ENCODE measurements around the gene EYA3.
"Not testable (repeated sequence)": the region's sequence is repeated elsewhere in the genome, so short reads cannot be mapped to it uniquely, and the experiment has no call there.

Gene EYA3

DNA sequence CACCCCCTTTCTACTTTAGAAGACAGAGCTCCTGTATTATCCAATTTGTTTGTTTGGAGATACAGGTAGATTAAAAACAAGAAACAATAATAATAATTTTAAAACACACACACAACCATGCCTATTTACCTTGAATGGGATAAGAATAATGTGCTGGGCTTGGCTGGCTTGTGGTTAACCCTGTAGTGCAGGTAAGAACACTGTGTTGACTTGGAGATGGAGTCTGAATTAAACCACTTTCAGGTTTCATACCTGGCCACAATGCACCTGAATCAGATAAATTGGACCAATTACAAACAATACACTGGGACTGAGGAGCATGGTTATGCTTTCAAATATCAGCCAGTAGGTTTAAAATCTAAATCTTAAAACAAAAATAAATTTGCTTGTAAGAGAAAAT is 60.8 kb downstream of the EYA3 start:
- no peak for DNase-seq (ENCODE audit: low spot score)

- DNase-seq (ENCODE audit: low spot score), result no peak
Measured at GRCh38 chr1:28027238-28027637, 61.2 kb downstream of the EYA3 start.

- no peak for DNase-seq (ENCODE audit: low spot score)
Measured at GRCh38 chr1:28026329-28026728, 62.1 kb downstream of the EYA3 start.

GRCh38 chr1:28021064-28021463 is 67.3 kb downstream of the EYA3 start:
- DNase-seq (ENCODE audit: low spot score), result no peak

DNA sequence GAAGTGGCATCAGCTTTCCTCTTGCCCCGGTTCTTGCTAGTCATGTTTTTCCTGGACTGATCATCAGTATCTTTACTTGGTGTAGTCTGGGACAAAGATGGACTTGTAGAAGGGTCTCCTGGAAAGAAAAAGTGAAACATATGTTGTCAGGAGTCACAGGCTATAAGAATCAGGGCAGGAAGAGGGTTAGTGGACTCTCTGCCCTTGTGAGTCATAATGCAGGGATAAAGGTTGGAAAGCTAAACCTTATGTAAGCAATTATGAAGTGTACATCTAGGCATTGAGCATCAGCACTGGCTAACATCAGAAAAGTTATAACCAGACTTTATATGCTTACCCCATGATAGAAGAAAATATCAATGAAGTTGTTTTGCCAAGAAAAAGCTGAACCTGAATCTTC is 77.4 kb downstream of the EYA3 start:
- no peak for DNase-seq (ENCODE audit: low spot score)

DNA sequence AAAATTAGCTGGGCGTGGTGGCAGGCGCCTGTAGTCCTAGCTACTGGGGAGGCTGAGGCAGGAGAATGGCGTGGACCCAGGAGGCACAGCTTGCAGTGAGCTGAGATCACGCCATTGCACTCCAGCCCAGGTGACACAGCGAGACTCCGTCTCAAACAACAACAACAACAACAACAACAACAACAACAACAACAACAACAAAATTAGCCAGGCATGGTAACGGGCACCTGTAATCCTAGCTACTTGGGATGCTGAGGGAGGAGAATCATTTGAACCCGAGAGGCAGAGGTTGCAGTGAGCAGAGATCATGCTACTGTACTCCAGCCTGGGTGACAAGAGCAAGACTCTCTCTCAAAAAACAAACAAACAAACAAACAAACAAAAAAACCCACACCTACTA is 85.3 kb downstream of the EYA3 start:
- DNase-seq (ENCODE audit: low spot score), result not testable (repeated sequence)

DNA sequence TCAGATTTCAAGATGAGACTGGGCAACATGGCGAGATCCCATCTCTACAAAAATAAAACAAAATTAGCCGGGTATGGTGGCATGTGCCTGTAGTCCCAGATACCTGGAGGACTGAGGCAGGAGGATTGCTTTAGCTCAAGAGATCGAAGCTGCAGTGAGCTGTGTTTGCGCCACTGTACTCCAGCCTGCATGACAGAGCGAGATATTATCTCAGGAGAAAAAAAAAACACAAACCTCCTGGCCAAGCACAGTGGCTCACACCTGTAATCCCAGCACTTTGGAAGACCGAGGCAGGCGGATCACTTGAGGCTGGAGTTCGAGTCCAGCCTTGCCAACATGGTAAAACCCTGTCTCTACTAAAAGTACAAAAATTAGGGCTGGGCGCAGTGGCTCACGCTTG is 85.8 kb downstream of the EYA3 start:
- DNase-seq (ENCODE audit: low spot score), result no peak

DNA sequence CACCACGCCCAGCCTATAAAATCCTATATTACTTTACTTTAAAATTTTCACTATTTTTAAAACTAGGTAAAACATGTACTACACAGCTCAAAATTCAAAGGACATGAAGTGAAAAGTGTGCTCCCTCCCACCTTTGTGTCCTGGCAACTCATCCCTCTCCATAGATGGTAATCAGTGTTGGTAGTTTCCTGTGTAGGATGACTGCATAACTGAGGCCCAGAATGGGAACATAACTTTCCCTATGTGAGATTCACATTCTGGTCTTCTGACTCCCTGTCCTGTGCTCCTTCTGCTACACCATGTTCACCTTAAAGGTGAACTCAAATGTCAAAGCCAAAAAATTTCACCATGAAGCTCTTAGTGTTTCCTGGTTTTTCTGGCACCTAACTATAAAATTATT is 89.4 kb downstream of the EYA3 start:
- DNase-seq (ENCODE audit: low spot score), result no peak

DNA sequence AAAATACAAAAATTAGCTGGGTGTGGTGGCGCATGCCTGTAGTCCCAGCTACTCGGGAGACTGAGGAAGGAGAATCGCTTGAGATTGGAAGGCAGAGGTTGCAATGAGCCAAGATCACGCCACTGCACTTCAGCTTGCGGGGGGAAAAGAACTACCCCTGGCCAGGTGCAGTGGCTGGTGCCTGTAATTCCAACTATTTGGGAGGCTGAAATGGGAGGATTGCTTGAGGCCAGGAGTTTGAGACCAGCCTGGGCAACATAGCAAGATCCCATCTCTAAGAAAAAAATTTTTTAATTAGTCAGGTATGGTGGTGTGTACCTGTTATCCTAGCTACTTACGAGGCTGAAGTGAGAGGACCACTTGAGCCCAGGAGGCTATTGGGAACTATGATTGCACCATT is 93.9 kb downstream of the EYA3 start:
- not testable (repeated sequence) for DNase-seq (ENCODE audit: low spot score)

DNA sequence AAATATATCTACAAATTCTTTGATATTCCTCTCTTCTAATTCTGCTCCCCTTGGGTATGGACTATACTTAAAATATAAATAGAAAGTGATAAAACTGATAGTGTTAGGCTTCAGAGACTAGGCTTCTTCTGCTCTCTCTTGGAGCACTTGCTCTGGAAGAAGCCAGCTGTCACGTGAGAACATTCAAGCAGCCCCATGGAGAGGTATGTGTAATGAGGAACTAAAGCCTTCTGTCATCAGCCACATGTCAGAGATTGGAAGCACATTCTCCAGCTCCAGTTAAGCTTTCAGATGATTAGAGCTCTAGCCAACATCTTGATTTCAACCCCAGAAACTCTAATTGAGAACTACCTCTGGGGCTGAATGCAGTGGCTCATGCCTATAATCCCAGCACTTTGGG is 94.3 kb downstream of the EYA3 start:
- no peak for DNase-seq (ENCODE audit: low spot score)

DNA sequence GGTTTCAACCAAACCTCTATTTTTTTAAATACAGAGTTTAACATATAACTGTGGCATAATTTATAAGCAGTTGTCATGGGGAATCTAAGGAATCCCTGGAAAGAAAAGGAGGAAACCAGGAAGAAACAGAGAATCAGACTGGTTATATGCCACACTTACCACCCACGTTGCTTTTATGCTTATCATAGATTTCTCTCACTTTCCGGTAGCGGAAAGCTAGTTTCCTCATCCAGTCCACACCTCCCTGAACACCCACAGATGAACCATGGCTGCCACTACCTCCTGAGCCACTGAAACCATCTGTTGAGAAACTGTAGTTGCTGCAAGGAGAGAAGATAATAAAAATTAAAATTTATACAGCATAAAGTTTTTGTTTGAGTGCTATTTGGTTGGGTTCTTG is 95.2 kb downstream of the EYA3 start:
- DNase-seq (ENCODE audit: low spot score), result no peak

DNA sequence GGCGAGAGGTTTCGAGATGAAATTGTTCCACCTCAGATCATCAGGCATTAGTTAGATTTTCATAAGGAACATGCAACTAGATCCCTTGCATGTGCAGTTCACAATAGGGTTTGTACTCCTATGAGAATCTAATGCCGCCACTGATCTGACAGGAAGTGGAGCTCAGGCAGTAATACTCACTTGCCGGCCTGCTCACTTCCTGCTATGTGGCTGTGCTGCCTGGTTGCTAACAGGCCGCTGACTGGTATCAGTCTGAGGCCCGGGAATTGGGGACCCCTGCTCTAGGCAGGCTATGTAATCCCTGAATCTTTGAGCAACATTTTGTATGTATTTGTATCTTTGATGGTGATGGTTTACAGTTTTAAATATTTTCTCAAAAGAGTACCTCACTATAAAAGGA is 96.1 kb downstream of the EYA3 start:
- no peak for DNase-seq (ENCODE audit: low spot score)

GRCh38 chr1:27990920-27991537 is 97.4 kb downstream of the EYA3 start:
- DNase-seq (ENCODE audit: low spot score), result no peak

GRCh38 chr1:27981145-27981544 is 107.3 kb downstream of the EYA3 start:
- DNase-seq (ENCODE audit: low spot score), result no peak

GRCh38 chr1:27980216-27980845 is 108.1 kb downstream of the EYA3 start:
- DNase-seq (ENCODE audit: low spot score), result no peak

- DNase-seq (ENCODE audit: low spot score), result no peak
Measured at GRCh38 chr1:27979859-27980201, 108.6 kb downstream of the EYA3 start.

DNA sequence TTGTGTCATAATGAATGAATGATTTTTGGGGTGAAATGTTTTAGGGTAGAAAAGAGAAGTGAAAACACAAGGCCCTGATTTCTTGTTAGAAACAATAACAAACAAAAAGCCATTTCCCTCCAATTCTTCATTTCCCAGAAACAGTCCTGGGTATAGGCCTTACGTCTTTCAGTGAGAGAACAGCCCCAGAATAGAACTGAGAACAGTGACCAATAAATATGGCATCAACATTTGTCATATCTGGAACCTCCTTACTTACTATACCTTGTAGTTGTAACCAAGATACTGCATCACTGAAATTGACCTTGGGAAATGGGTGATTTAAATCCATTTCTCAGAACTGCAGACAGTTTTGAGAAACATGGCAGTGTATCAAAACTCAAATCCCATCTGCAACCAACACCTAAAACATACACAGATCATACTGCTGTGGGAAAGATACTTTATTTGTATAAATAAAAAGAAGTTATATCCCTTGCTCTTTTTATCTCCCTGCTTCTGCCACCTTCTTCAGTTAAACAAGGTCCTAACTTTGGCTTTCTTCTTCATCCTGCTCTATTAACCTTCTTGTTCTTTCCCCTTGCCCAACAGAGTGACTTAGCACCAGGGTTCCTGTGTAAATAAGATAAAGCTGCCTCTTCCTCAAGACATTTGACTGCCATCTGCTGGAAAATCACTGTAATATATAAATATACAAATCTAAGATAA is 109.1 kb downstream of the EYA3 start:
- DNase-seq (ENCODE audit: low spot score), result peak; percentile 74

GRCh38 chr1:27974417-27974781 is 114.0 kb downstream of the EYA3 start:
- DNase-seq (ENCODE audit: low spot score), result no peak

- peak; percentile 78 for DNase-seq (ENCODE audit: low spot score)
Measured at GRCh38 chr1:27973771-27974416, 114.5 kb downstream of the EYA3 start.

DNA sequence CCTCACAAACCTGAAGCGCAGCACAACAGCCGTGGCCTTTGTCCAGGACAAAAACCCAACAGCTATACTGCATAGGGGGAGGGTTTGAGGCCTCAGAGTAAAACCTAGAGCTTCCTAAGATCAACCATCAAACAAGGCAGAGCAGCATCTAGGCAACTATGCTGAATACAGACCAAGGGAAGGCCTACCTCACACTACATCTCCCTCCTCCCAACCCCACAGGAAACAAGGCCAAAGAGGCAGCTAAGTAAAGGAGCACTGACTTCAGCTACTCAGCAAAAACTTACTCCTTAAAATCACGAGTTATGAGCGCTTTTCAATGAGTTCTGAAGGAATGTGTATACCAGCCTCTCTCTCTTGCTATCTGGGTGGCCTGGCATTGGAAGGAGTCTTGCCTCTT is 116.3 kb downstream of the EYA3 start:
- DNase-seq (ENCODE audit: low spot score), result no peak

DNA sequence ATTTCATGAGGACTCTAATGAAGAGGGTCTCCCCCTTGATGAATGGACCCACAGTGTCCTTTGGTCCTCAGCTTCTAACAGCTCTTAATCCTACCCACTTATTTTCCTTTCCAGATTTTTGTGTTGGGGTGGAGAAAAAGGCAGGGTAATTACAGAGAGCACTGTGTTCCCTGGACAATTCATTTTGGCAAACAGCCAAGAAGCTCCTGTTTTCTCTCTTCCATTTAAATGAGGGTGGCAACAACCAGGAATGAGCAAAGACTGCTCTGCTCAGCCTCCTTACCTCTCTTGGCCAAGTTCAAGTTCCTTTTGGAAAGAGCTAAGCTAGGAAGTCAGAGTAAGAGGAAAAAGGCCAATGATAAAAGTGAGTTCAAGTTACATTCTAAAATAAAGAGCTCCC is 116.7 kb downstream of the EYA3 start:
- DNase-seq (ENCODE audit: low spot score), result peak; percentile 69

DNA sequence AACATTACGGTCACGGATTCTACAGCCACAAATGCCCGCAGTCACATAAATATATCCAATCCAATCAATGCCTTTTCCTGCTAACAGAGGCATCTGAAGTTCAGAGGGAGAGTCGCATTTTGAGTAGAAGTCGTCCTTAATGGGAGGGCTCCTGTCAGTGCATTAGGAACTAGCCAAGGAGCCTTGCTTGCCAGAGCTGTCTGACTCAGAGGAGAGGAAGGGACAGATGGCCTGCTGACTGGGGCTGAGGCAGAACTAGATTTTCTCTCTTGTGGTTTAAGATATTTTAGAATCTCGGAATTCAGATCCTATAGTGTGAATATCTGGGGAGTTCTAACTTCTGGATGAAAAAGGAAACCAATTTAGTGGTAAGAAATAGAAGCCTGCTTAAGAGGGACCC is 118.0 kb downstream of the EYA3 start:
- DNase-seq (ENCODE audit: low spot score), result peak; percentile 35

DNA sequence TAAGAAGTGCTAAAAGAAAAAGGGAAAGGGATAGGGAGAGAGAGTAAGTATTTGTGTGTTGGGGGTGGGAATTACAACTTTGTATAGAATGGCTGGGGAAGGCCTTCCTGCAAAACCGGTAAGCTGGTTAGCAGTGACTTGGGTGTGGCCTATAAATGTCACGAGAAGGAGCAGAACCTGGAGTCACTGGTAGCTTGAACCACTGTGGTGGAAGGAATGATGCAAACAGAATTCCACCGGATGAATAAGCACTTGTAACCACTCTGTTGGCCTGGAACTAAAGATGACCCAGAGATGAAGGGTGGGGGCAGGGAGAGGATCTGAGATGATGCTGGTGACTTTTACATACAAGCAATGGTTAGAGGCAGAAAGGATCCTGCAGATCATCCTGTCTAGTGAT is 119.7 kb downstream of the EYA3 start:
- no peak for DNase-seq (ENCODE audit: low spot score)
